Adrenal gland (tissue), 5 donors: ENCODE results near the gene SGO2.

Source experiments
- CTCF ChIP-seq, 6 experiments: fragments of 450-650 bp in 4 of 6; fragments of 200-600 bp in 2 of 6; sonication (generic) in 1 of 6; IDR thresholded peaks; 1 replicate in 5 of 6; 2 replicates in 1 of 6; pipeline versions ENCODE4 v1.5.1 to v1.8.0; 2016 to 2021; ENCODE audit warnings: antibody characterized with exemption in 6 of 6, mild to moderate bottlenecking in 2 of 6, moderate library complexity in 1 of 6
- POLR2A ChIP-seq, 2 donors: fragments of 450-650 bp; IDR thresholded peaks; one replicate each; pipeline ENCODE4 v1.6.1; 2017; ENCODE audit warnings: antibody characterized with exemption in 2 of 2, mild to moderate bottlenecking in 2 of 2, moderate library complexity in 1 of 2
- donor health status: DM: no; HTN: no; CAD: no.

- TF ChIP-seq CTCF (IDR thresholded peaks at IDR 0.05), result no peak
- no peak for TF ChIP-seq POLR2A (IDR thresholded peaks at IDR 0.05)
These were observed 18.8 kb upstream of the SGO2 start for GRCh38 chr2:200507179-200507578.
